ENCODE results near the gene AK8.

- no peak for TF ChIP-seq CTCF (IDR thresholded peaks at IDR 0.05)
- TF ChIP-seq POLR2AphosphoS5 (IDR thresholded peaks at IDR 0.05), result peak; percentile 32 to 80 (median 48)
Measured at GRCh38 chr9:132877824-132878694, at the start of gene AK8.

All from stomach (tissue), 4 donors.